DOHH2 (cell line): ENCODE data around the gene MACROD2.

Experiments
- EZH2phosphoT487 ChIP-seq: fragments of 200-600 bp; sonication (generic); IDR thresholded peaks from 2 replicates; pipeline ENCODE4 v1.6.1; 2017; ENCODE audit warnings: borderline replicate concordance, mild to moderate bottlenecking, antibody characterized with exemption, low read length, moderate library complexity, mixed read lengths
- TF ChIP-seq, protein P1 (sequence below): fragments of 200-600 bp; sonication (generic); IDR thresholded peaks from one replicate; pipeline ENCODE4 v1.5.1; 2014; ENCODE audit warnings: antibody characterized with exemption, mild to moderate bottlenecking, low read depth, low read length; ENCODE audit not compliant: poor library complexity, severe bottlenecking

DNA sequence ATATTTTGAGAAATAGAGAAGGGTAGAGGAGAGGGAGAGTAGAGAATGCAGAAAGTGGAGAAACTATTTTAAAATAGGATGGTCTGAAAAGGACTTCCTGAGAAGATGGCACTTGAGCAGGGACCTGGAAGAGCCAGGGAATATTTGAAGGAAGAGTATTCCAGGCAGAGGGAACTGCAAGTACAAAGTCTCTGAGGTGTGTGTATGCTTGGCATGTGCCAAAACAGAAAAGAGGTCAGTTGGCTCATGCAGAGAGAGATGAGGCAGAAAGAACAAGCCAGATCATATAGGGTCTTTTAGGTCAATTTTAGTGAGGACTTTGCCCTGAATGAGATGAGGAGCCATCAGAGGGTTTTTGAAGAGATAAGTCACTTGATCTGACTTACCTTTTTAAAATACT lies 196.2 kb downstream of the MACROD2 start:
- TF ChIP-seq, protein P1, sequence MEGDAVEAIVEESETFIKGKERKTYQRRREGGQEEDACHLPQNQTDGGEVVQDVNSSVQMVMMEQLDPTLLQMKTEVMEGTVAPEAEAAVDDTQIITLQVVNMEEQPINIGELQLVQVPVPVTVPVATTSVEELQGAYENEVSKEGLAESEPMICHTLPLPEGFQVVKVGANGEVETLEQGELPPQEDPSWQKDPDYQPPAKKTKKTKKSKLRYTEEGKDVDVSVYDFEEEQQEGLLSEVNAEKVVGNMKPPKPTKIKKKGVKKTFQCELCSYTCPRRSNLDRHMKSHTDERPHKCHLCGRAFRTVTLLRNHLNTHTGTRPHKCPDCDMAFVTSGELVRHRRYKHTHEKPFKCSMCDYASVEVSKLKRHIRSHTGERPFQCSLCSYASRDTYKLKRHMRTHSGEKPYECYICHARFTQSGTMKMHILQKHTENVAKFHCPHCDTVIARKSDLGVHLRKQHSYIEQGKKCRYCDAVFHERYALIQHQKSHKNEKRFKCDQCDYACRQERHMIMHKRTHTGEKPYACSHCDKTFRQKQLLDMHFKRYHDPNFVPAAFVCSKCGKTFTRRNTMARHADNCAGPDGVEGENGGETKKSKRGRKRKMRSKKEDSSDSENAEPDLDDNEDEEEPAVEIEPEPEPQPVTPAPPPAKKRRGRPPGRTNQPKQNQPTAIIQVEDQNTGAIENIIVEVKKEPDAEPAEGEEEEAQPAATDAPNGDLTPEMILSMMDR = no peak
- TF ChIP-seq EZH2phosphoT487 = no peak
